GM23338 (cell line): Measurements from ENCODE around the gene SUPT5H. TPM values are rescaled to one million over a fixed set of nuclear protein-coding genes. Genes with fewer than 3 reads are reported as not detected.

Experiments used
- ATAC-seq: fragments of 200-7000 bp; cut with Tn5 transposase; 3 replicates; pipeline ENCODE4 v1.9.1; 2020
- DNase-seq: peaks from one replicate; pipeline ENCODE4 v3.0.0-alpha.2; 2015; ENCODE audit warnings: low spot score
- H2AFZ ChIP-seq: fragments of 200-600 bp; sonication (generic); 2 replicates; pipeline ENCODE4 v1.8.0; 2016; ENCODE audit warnings: antibody characterized with exemption, mild to moderate bottlenecking, moderate library complexity
- H3F3A ChIP-seq: fragments of 200-600 bp; sonication (generic); replicated peaks from 2 replicates; pipeline ENCODE4 v1.8.0; 2017; ENCODE audit warnings: antibody characterized with exemption, mixed run types, low read depth
- H3K27ac ChIP-seq: fragments of 200-600 bp; sonication (generic); 2 replicates; pipeline ENCODE4 v1.6.1; 2016; ENCODE audit warnings: low read depth
- H3K27me3 ChIP-seq: fragments of 200-600 bp; sonication (generic); 2 replicates; pipeline ENCODE4 v1.8.0; 2016; ENCODE audit warnings: mild to moderate bottlenecking, mixed run types, moderate library complexity; ENCODE audit not compliant: insufficient read depth
- H3K36me3 ChIP-seq: fragments of 200-600 bp; sonication (generic); 2 replicates; pipeline ENCODE4 v1.8.0; 2016; ENCODE audit warnings: mild to moderate bottlenecking; ENCODE audit not compliant: insufficient read depth
- H3K4me1 ChIP-seq: fragments of 200-600 bp; sonication (generic); 2 replicates; pipeline ENCODE4 v1.8.0; 2016; ENCODE audit warnings: mild to moderate bottlenecking, moderate library complexity; ENCODE audit not compliant: insufficient read depth
- H3K4me2 ChIP-seq: fragments of 200-600 bp; sonication (generic); 2 replicates; pipeline ENCODE4 v1.7.1; 2017; ENCODE audit warnings: mixed run types
- H3K4me3 ChIP-seq: fragments of 200-600 bp; sonication (generic); 2 replicates; pipeline ENCODE4 v1.6.1; 2016; ENCODE audit warnings: mixed run types
- H3K79me2 ChIP-seq: fragments of 200-600 bp; sonication (generic); replicated peaks from 2 replicates; pipeline ENCODE4 v1.8.0; 2017; ENCODE audit warnings: mild to moderate bottlenecking; ENCODE audit not compliant: insufficient read depth
- H3K9me2 ChIP-seq: fragments of 200-600 bp; sonication (generic); 2 replicates; pipeline ENCODE4 v1.8.0; 2017; ENCODE audit not compliant: insufficient read depth
- H4K20me1 ChIP-seq: fragments of 200-600 bp; sonication (generic); replicated peaks from 2 replicates; pipeline ENCODE4 v1.8.0; 2017; ENCODE audit warnings: mild to moderate bottlenecking; ENCODE audit not compliant: insufficient read depth
- H3K27ac Mint-ChIP-seq: 2 replicates; pipeline ENCODE4 v1.8.0; 2020; ENCODE audit warnings: inconsistent platforms, mild to moderate bottlenecking, moderate library complexity, mixed read lengths
- H3K27me3 Mint-ChIP-seq: 3 replicates; pipeline ENCODE4 v1.8.0; 2022; ENCODE audit warnings: low read depth, mild to moderate bottlenecking, moderate library complexity, mixed read lengths, inconsistent platforms; ENCODE audit not compliant: insufficient read depth, poor library complexity
- H3K36me3 Mint-ChIP-seq: 3 replicates; pipeline ENCODE4 v1.8.0; 2021; ENCODE audit warnings: low read depth, mild to moderate bottlenecking, inconsistent platforms, moderate library complexity, mixed read lengths
- H3K4me1 Mint-ChIP-seq: 3 replicates; pipeline ENCODE4 v1.8.0; 2020; ENCODE audit warnings: mild to moderate bottlenecking, inconsistent platforms, mixed read lengths
- H3K4me3 Mint-ChIP-seq: 3 replicates; pipeline ENCODE4 v1.8.0; 2021; ENCODE audit warnings: moderate library complexity, mild to moderate bottlenecking, inconsistent platforms, mixed read lengths
- H3K9me3 Mint-ChIP-seq: 3 replicates; pipeline ENCODE4 v1.8.0; 2020; ENCODE audit warnings: moderate library complexity, mild to moderate bottlenecking, inconsistent platforms, mixed read lengths
- CREB1 ChIP-seq: fragments of 250-450 bp; sonication (Bioruptor Pico); IDR thresholded peaks from 2 replicates; pipeline ENCODE4 v1.5.0; 2020; ENCODE audit warnings: low read depth, mild to moderate bottlenecking, moderate library complexity
- ETS1 ChIP-seq: IDR thresholded peaks from 2 replicates; pipeline ENCODE4 v1.6.1; 2016; ENCODE audit warnings: antibody characterized with exemption
- EZH2 ChIP-seq: fragments of 200-600 bp; sonication (generic); IDR thresholded peaks from one replicate; pipeline ENCODE4 v1.8.0; 2017; ENCODE audit warnings: antibody characterized with exemption, mild to moderate bottlenecking, low read depth; ENCODE audit not compliant: unreplicated experiment
- EZH2phosphoT487 ChIP-seq: fragments of 200-600 bp; sonication (generic); IDR thresholded peaks from one replicate; pipeline ENCODE4 v1.8.1; 2018; ENCODE audit warnings: antibody characterized with exemption; ENCODE audit not compliant: unreplicated experiment
- NANOG ChIP-seq: IDR thresholded peaks from 2 replicates; pipeline ENCODE4 v1.6.1; 2016; ENCODE audit warnings: antibody characterized with exemption, borderline replicate concordance
- POLR2AphosphoS5 ChIP-seq: IDR thresholded peaks from 2 replicates; pipeline ENCODE4 v1.6.1; 2016; ENCODE audit warnings: antibody characterized with exemption, low read depth
- STAT1 ChIP-seq: IDR thresholded peaks from one replicate; pipeline ENCODE4 v1.6.1; 2016; ENCODE audit warnings: antibody characterized with exemption; ENCODE audit not compliant: unreplicated experiment
- ZNF114 ChIP-seq: fragments of 250-450 bp; sonication (Bioruptor Pico); IDR thresholded peaks from 2 replicates; pipeline ENCODE4 v1.5.0; 2020; ENCODE audit warnings: mild to moderate bottlenecking, moderate library complexity
- ZNF331 ChIP-seq: fragments of 250-450 bp; sonication (Bioruptor Pico); IDR thresholded peaks from 2 replicates; pipeline ENCODE4 v1.5.0; 2020; ENCODE audit warnings: low read depth, mild to moderate bottlenecking, moderate library complexity
- polyA plus RNA-seq: library from polyadenylated mRNA; unstranded; fragments of >200 nt; fragmentation: Nextera tagmentation; extraction: Ambion mirVana; gene quantifications from 2 replicates; pipeline ENCODE4 v1.2.1, GENCODE V29; 2016
- total RNA-seq: library from RNA; depleted of rRNA; stranded (reverse); fragments of >200 nt; shearing (Covaris generic); gene quantifications from 2 replicates; pipeline ENCODE4 v1.2.3, GENCODE V29; 2014
- TF ChIP-seq, protein P1 (sequence below): IDR thresholded peaks from one replicate; pipeline ENCODE4 v1.6.1; 2018; ENCODE audit warnings: antibody characterized with exemption; ENCODE audit not compliant: unreplicated experiment
- TF ChIP-seq, protein P2 (sequence below): fragments of 250-450 bp; sonication (Bioruptor Pico); IDR thresholded peaks from 2 replicates; pipeline ENCODE4 v1.5.0; 2020; ENCODE audit warnings: mild to moderate bottlenecking, moderate library complexity

SUPT5H gene
- total and polyA plus RNA-seq, 2 experiments from 2014 or later, result 108 to 150 TPM

DNA sequence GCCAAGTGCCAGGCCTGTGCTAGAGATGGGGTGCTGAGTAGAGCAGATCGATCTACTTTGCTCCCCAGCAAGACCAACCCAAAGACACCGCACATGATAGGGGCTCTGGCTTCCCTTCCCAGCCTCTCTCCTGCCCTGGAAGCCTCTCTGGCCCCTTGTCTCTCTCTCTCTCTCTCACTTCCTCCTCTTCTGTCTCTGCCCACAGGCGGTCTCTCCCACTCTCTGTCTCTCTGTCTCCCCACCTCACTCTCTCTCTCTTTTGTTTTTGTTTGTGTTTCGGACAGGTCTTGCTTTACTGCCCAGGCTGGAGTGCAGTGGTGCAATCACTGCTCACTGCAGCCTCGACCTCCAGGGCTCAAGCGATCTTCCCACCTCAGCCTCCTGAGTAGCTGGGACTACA lies 70.9 kb downstream of the SUPT5H start (continued):
- TF ChIP-seq, protein P1, sequence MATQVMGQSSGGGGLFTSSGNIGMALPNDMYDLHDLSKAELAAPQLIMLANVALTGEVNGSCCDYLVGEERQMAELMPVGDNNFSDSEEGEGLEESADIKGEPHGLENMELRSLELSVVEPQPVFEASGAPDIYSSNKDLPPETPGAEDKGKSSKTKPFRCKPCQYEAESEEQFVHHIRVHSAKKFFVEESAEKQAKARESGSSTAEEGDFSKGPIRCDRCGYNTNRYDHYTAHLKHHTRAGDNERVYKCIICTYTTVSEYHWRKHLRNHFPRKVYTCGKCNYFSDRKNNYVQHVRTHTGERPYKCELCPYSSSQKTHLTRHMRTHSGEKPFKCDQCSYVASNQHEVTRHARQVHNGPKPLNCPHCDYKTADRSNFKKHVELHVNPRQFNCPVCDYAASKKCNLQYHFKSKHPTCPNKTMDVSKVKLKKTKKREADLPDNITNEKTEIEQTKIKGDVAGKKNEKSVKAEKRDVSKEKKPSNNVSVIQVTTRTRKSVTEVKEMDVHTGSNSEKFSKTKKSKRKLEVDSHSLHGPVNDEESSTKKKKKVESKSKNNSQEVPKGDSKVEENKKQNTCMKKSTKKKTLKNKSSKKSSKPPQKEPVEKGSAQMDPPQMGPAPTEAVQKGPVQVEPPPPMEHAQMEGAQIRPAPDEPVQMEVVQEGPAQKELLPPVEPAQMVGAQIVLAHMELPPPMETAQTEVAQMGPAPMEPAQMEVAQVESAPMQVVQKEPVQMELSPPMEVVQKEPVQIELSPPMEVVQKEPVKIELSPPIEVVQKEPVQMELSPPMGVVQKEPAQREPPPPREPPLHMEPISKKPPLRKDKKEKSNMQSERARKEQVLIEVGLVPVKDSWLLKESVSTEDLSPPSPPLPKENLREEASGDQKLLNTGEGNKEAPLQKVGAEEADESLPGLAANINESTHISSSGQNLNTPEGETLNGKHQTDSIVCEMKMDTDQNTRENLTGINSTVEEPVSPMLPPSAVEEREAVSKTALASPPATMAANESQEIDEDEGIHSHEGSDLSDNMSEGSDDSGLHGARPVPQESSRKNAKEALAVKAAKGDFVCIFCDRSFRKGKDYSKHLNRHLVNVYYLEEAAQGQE, result no peak
- TF ChIP-seq EZH2phosphoT487 (no peak), NANOG (no peak), POLR2AphosphoS5 (no peak)
- TF ChIP-seq, protein P2, sequence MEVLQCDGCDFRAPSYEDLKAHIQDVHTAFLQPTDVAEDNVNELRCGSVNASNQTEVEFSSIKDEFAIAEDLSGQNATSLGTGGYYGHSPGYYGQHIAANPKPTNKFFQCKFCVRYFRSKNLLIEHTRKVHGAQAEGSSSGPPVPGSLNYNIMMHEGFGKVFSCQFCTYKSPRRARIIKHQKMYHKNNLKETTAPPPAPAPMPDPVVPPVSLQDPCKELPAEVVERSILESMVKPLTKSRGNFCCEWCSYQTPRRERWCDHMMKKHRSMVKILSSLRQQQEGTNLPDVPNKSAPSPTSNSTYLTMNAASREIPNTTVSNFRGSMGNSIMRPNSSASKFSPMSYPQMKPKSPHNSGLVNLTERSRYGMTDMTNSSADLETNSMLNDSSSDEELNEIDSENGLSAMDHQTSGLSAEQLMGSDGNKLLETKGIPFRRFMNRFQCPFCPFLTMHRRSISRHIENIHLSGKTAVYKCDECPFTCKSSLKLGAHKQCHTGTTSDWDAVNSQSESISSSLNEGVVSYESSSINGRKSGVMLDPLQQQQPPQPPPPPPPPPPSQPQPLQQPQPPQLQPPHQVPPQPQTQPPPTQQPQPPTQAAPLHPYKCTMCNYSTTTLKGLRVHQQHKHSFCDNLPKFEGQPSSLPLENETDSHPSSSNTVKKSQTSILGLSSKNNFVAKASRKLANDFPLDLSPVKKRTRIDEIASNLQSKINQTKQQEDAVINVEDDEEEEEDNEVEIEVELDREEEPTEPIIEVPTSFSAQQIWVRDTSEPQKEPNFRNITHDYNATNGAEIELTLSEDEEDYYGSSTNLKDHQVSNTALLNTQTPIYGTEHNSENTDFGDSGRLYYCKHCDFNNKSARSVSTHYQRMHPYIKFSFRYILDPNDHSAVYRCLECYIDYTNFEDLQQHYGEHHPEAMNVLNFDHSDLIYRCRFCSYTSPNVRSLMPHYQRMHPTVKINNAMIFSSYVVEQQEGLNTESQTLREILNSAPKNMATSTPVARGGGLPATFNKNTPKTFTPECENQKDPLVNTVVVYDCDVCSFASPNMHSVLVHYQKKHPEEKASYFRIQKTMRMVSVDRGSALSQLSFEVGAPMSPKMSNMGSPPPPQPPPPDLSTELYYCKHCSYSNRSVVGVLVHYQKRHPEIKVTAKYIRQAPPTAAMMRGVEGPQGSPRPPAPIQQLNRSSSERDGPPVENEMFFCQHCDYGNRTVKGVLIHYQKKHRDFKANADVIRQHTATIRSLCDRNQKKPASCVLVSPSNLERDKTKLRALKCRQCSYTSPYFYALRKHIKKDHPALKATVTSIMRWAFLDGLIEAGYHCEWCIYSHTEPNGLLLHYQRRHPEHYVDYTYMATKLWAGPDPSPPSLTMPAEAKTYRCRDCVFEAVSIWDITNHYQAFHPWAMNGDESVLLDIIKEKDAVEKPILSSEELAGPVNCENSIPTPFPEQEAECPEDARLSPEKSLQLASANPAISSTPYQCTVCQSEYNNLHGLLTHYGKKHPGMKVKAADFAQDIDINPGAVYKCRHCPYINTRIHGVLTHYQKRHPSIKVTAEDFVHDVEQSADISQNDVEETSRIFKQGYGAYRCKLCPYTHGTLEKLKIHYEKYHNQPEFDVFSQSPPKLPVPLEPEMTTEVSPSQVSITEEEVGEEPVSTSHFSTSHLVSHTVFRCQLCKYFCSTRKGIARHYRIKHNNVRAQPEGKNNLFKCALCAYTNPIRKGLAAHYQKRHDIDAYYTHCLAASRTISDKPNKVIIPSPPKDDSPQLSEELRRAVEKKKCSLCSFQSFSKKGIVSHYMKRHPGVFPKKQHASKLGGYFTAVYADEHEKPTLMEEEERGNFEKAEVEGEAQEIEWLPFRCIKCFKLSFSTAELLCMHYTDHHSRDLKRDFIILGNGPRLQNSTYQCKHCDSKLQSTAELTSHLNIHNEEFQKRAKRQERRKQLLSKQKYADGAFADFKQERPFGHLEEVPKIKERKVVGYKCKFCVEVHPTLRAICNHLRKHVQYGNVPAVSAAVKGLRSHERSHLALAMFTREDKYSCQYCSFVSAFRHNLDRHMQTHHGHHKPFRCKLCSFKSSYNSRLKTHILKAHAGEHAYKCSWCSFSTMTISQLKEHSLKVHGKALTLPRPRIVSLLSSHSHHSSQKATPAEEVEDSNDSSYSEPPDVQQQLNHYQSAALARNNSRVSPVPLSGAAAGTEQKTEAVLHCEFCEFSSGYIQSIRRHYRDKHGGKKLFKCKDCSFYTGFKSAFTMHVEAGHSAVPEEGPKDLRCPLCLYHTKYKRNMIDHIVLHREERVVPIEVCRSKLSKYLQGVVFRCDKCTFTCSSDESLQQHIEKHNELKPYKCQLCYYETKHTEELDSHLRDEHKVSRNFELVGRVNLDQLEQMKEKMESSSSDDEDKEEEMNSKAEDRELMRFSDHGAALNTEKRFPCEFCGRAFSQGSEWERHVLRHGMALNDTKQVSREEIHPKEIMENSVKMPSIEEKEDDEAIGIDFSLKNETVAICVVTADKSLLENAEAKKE (CRISPR knock-in tag), result no peak

- peaks cover 16% of the 10 kb centered on the region for H3K79me2 ChIP-seq
- no peak for DNase-seq
- no peak overlapping the region for H3K27ac Mint-ChIP-seq
- peaks cover 29% of the 10 kb centered on the region for H3K27me3 Mint-ChIP-seq
- H3F3A ChIP-seq, result 0 out of 2 replicates have a peak, but pooled peaks cover 14% of the 10 kb centered on the region
- H3K27me3 ChIP-seq, result peaks cover 17% of the 10 kb centered on the region
- peak overlapping the region; percentile 88 for H3K4me3 Mint-ChIP-seq
- no peak overlapping the region for H2AFZ ChIP-seq
- H3K4me2 ChIP-seq, result no peak overlapping the region
- H3K36me3 ChIP-seq, result no peaks in the 10 kb centered on the region; the same call in 1 of the 2 replicates
- no peak overlapping the region for H3K27ac ChIP-seq
- peaks cover 25% of the 10 kb centered on the region for H3K4me1 Mint-ChIP-seq
- peaks cover 15% of the 10 kb centered on the region; the same call in 1 of the 2 replicates for H3K4me1 ChIP-seq
- ATAC-seq, result no peak
- H3K4me3 ChIP-seq, result peak overlapping the region; percentile 99; the same call in 1 of the 2 replicates
- H3K9me3 Mint-ChIP-seq, result peaks cover 9% of the 10 kb centered on the region; the same call in 2 of the 3 replicates
- 0 out of 2 replicates have a peak, but pooled peaks cover 4% of the 10 kb centered on the region for H4K20me1 ChIP-seq
- no peaks in the 10 kb centered on the region for H3K9me2 ChIP-seq
- peaks cover 28% of the 10 kb centered on the region for H3K36me3 Mint-ChIP-seq
- TF ChIP-seq EZH2, result no peak
- TF ChIP-seq, protein P1, result no peak
- no peak for TF ChIP-seq POLR2AphosphoS5
- TF ChIP-seq ZNF331 (CRISPR knock-in tag), result no peak
- TF ChIP-seq EZH2phosphoT487, result no peak
- TF ChIP-seq ZNF114 (CRISPR knock-in tag), result no peak
- TF ChIP-seq ETS1, result no peak
- no peak for TF ChIP-seq CREB1 (CRISPR knock-in tag)
- TF ChIP-seq STAT1, result no peak
Measured at GRCh38 chr19:39517432-39517831, 72.0 kb downstream of the SUPT5H start.
